Measurements from ENCODE around the gene SCIN.

The SCIN gene

DNA sequence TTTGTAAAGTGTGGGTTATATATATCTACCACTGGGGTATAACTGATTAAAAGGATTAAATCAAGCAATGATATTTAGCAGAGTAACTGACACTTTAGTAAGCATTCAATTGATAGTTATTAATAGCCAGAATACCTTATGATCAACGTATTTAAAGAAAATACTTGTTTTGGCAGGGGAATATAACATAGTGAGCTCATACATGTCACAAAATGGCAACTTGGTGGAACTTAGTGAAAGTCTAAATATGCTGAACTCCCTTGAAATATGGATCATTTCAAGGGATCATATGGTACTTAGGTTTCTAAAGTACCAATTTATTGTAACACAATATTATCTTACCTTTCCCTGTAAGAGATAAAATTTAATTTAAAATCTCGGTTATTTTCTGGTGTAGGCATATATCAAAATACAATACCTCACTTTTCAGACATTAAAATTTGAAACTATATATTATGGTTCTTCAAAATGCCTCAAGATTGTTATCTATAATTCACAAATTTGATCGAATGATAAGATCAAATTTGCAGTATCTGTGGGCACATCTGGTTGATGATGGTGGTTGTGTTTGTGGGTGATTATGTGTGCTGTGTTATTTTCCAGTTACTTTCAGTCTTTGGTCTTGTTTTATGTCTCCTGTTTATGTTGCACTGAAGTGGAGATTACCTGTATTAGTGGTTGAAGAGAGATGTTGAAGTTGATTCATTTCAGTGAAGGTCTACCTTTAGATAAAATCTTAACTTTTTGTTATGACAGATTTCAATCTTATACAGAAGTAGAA lies 122.1 kb downstream of the SCIN start:
- no peak for TF ChIP-seq YY1 (IDR thresholded peaks at IDR 0.05; ENCODE audit: low read depth)
- TF ChIP-seq, protein P1, sequence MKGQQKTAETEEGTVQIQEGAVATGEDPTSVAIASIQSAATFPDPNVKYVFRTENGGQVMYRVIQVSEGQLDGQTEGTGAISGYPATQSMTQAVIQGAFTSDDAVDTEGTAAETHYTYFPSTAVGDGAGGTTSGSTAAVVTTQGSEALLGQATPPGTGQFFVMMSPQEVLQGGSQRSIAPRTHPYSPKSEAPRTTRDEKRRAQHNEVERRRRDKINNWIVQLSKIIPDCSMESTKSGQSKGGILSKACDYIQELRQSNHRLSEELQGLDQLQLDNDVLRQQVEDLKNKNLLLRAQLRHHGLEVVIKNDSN (IDR thresholded peaks at IDR 0.05): no peak
- TF ChIP-seq EGR1 (IDR thresholded peaks at IDR 0.05): no peak
- no peak for TF ChIP-seq FOXM1 (IDR thresholded peaks at IDR 0.05; ENCODE audit: borderline replicate concordance, low read depth)
- no peak for TF ChIP-seq CEBPB (IDR thresholded peaks at IDR 0.05)
- no peak for TF ChIP-seq ZBTB7A (IDR thresholded peaks at IDR 0.05; ENCODE audit: low read depth)
- TF ChIP-seq RAD21 (IDR thresholded peaks at IDR 0.05; ENCODE audit: low read depth): no peak
- TF ChIP-seq, protein P2, sequence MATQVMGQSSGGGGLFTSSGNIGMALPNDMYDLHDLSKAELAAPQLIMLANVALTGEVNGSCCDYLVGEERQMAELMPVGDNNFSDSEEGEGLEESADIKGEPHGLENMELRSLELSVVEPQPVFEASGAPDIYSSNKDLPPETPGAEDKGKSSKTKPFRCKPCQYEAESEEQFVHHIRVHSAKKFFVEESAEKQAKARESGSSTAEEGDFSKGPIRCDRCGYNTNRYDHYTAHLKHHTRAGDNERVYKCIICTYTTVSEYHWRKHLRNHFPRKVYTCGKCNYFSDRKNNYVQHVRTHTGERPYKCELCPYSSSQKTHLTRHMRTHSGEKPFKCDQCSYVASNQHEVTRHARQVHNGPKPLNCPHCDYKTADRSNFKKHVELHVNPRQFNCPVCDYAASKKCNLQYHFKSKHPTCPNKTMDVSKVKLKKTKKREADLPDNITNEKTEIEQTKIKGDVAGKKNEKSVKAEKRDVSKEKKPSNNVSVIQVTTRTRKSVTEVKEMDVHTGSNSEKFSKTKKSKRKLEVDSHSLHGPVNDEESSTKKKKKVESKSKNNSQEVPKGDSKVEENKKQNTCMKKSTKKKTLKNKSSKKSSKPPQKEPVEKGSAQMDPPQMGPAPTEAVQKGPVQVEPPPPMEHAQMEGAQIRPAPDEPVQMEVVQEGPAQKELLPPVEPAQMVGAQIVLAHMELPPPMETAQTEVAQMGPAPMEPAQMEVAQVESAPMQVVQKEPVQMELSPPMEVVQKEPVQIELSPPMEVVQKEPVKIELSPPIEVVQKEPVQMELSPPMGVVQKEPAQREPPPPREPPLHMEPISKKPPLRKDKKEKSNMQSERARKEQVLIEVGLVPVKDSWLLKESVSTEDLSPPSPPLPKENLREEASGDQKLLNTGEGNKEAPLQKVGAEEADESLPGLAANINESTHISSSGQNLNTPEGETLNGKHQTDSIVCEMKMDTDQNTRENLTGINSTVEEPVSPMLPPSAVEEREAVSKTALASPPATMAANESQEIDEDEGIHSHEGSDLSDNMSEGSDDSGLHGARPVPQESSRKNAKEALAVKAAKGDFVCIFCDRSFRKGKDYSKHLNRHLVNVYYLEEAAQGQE (IDR thresholded peaks at IDR 0.05; ENCODE audit: low read depth): no peak
- TF ChIP-seq TAF1 (IDR thresholded peaks at IDR 0.05; ENCODE audit: low read depth): no peak
- no peak for TF ChIP-seq CREB1 (IDR thresholded peaks at IDR 0.05; ENCODE audit: low read depth)
- TF ChIP-seq TCF12 (IDR thresholded peaks at IDR 0.05; ENCODE audit: low read depth): no peak
- no peak for TF ChIP-seq MAX (IDR thresholded peaks at IDR 0.05)
- TF ChIP-seq NFIC (IDR thresholded peaks at IDR 0.05): no peak

- no peak for TF ChIP-seq ZBTB7A (IDR thresholded peaks at IDR 0.05; ENCODE audit: low read depth)
- no peak for TF ChIP-seq YY1 (IDR thresholded peaks at IDR 0.05; ENCODE audit: low read depth)
- TF ChIP-seq CEBPB (IDR thresholded peaks at IDR 0.05): no peak
These were observed 124.3 kb downstream of the SCIN start for GRCh38 chr7:12694817-12695216.

DNA sequence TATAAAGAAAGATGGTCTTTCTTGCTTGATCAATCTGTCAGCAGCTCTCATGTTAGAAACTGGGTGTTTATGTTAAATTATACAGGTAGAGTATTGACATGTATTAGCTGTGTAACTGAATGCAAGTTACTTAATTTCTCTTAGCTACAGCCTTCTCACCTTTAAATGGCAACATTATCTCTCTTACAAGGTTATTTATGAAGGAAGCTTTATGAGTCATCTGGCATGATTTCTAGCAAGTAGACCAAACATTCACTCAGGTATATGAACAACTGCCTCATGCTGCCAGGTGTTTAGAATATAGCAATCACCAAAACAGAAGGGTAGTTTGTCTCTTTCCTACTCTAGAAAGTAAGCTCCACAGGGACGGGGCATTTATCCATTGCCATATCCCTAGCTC lies 125.4 kb downstream of the SCIN start:
- TF ChIP-seq TAF1 (IDR thresholded peaks at IDR 0.05; ENCODE audit: low read depth) (no peak), ZBTB7A (IDR thresholded peaks at IDR 0.05; ENCODE audit: low read depth) (no peak), CEBPB (IDR thresholded peaks at IDR 0.05) (no peak)

DNA sequence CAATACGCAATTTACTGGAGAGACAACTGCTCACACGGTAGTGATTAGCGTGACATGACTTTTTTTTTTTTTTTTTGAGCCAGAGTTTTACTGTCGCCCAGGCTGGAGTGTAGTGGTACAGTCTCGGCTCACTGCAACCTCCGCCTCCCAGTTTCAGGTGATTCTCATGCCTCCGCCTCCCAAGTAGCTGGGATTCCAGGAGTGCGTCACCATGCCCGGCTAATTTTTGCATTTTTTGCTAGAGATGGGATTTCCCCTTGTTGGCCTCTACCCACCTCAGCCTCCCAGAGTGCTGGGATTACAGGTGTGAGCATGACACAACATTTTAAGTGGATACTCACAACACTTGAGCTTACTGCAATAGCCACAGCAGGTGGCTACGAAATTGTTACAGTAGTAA lies 128.8 kb downstream of the SCIN start:
- TF ChIP-seq NFIC (IDR thresholded peaks at IDR 0.05) (no peak), YY1 (IDR thresholded peaks at IDR 0.05; ENCODE audit: low read depth) (no peak), EP300 (IDR thresholded peaks at IDR 0.05; ENCODE audit: borderline replicate concordance) (no peak), FOXM1 (IDR thresholded peaks at IDR 0.05; ENCODE audit: borderline replicate concordance, low read depth) (no peak), TAF1 (IDR thresholded peaks at IDR 0.05; ENCODE audit: low read depth) (no peak), TCF12 (IDR thresholded peaks at IDR 0.05; ENCODE audit: low read depth) (no peak), EGR1 (IDR thresholded peaks at IDR 0.05) (no peak), TEAD4 (IDR thresholded peaks at IDR 0.05) (no peak), ZBTB7A (IDR thresholded peaks at IDR 0.05; ENCODE audit: low read depth) (no peak), CEBPB (IDR thresholded peaks at IDR 0.05) (no peak), MAX (IDR thresholded peaks at IDR 0.05) (no peak)
- TF ChIP-seq, protein P1 (IDR thresholded peaks at IDR 0.05): no peak
- TF ChIP-seq, protein P2 (IDR thresholded peaks at IDR 0.05; ENCODE audit: low read depth): no peak

- TF ChIP-seq MAX (IDR thresholded peaks at IDR 0.05): no peak
- TF ChIP-seq TAF1 (IDR thresholded peaks at IDR 0.05; ENCODE audit: low read depth): no peak
- TF ChIP-seq TCF12 (IDR thresholded peaks at IDR 0.05; ENCODE audit: low read depth): no peak
- TF ChIP-seq, protein P1 (IDR thresholded peaks at IDR 0.05): no peak
- no peak for TF ChIP-seq NFIC (IDR thresholded peaks at IDR 0.05)
- TF ChIP-seq TEAD4 (IDR thresholded peaks at IDR 0.05): no peak
- no peak for TF ChIP-seq RAD21 (IDR thresholded peaks at IDR 0.05; ENCODE audit: low read depth)
- TF ChIP-seq EP300 (IDR thresholded peaks at IDR 0.05; ENCODE audit: borderline replicate concordance): no peak
- no peak for TF ChIP-seq ZBTB7A (IDR thresholded peaks at IDR 0.05; ENCODE audit: low read depth)
These were observed 130.9 kb downstream of the SCIN start for GRCh38 chr7:12701433-12701832.

All from Ishikawa (cell line).